Neuron (in vitro differentiated cells): ENCODE data around the gene F8.
"Not testable (repeated sequence)": the region's sequence is repeated elsewhere in the genome, so short reads cannot be mapped to it uniquely, and the experiment has no call there.

Experiments used
- H2AFZ ChIP-seq: one replicate; pipeline ENCODE4 v1.6.1; 2013; ENCODE audit warnings: low read depth, mild to moderate bottlenecking, inconsistent platforms, low read length, moderate library complexity
- H3K27me3 ChIP-seq: one replicate; pipeline ENCODE4 v1.6.1; 2013; ENCODE audit warnings: low read length; ENCODE audit not compliant: insufficient read depth
- H3K36me3 ChIP-seq: one replicate; pipeline ENCODE4 v1.6.1; 2013; ENCODE audit warnings: low read length; ENCODE audit not compliant: insufficient read depth
- H3K4me1 ChIP-seq: one replicate; pipeline ENCODE4 v1.6.1; 2013; ENCODE audit warnings: low read length; ENCODE audit not compliant: insufficient read depth
- H3K4me3 ChIP-seq: 2 replicates; pipeline ENCODE4 v1.5.1; 2013; ENCODE audit warnings: mild to moderate bottlenecking, low read length, moderate library complexity
- H3K9me3 ChIP-seq: one replicate; pipeline ENCODE4 v1.6.1; 2013; ENCODE audit warnings: low read length

Gene F8

DNA sequence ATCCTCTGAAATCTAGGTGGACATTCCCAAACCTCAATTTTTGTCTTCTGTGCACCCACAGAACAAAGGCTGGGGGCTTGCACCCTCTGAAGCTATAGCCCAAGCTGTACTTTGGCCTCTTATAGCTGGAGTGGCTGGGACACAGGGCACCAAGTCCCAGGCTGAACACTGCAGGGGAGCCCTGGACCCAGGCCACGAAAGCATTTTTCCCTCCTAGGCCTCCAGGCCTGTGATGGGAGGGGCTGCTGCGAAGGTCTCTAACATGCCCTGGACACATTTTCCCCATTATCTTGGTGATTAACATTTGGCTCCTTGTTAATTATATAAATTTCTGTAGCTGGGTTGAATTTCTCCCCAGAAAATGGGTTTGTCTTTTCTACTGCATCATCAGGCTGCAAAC, 108.5 kb downstream of the F8 start:
- H3K9me3 ChIP-seq: no peaks in the 10 kb centered on the region
- H2AFZ ChIP-seq: no peak overlapping the region
- no peaks in the 10 kb centered on the region for H3K27me3 ChIP-seq
- H3K36me3 ChIP-seq: no peaks in the 10 kb centered on the region
- H3K4me3 ChIP-seq: no peak overlapping the region
- no peaks in the 10 kb centered on the region for H3K4me1 ChIP-seq

DNA sequence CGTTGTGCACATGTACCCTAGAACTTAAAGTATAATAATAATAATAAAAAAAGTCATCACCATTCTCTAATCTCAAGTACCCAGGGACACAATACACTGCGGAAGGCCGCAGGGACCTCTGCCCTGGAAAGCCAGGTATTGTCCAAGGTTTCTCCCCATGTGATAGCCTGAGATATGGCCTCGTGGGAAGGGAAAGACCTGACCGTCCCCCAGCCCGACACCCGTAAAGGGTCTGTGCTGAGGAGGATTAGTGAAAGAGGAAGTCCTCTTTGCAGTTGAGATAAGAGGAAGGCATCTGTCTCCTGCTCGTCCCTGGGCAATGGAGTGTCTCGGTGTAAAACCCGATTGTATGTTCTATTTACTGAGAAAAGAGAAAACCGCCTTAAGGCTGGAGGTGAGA, 112.0 kb downstream of the F8 start:
- H2AFZ ChIP-seq, H3K9me3 ChIP-seq: not testable (repeated sequence)

DNA sequence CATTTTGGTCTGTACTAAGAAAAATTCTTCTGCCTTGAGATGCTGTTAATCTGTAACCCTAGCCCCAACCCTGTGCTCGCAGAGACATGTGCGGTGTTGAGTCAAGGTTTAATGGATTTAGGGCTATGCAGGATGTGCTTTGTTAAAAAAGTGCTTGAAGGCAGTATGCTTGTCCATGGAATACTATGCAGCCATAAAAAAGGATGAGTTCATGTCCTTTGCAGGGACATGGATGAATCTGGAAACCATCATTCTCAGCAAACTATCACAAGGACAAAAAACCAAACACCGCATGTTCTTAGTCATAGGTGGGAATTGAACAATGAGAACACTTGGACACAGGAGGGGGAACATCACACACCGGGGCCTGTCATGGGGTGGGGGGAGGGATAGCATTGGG, 112.5 kb downstream of the F8 start:
- not testable (repeated sequence) for H3K27me3 ChIP-seq, H3K36me3 ChIP-seq, H3K9me3 ChIP-seq, H2AFZ ChIP-seq, H3K4me1 ChIP-seq, H3K4me3 ChIP-seq

More for the DNA sequence above, 112.0 kb downstream of the F8 start:
- not testable (repeated sequence) for H3K4me3 ChIP-seq, H3K36me3 ChIP-seq, H3K27me3 ChIP-seq, H3K4me1 ChIP-seq

GRCh38 chrX:154908821-154909220, 113.7 kb downstream of the F8 start:
- H2AFZ ChIP-seq: no peak overlapping the region
- no peaks in the 10 kb centered on the region for H3K27me3 ChIP-seq
- H3K9me3 ChIP-seq: no peaks in the 10 kb centered on the region
- no peak overlapping the region for H3K4me3 ChIP-seq
- H3K36me3 ChIP-seq: no peaks in the 10 kb centered on the region
- no peaks in the 10 kb centered on the region for H3K4me1 ChIP-seq

DNA sequence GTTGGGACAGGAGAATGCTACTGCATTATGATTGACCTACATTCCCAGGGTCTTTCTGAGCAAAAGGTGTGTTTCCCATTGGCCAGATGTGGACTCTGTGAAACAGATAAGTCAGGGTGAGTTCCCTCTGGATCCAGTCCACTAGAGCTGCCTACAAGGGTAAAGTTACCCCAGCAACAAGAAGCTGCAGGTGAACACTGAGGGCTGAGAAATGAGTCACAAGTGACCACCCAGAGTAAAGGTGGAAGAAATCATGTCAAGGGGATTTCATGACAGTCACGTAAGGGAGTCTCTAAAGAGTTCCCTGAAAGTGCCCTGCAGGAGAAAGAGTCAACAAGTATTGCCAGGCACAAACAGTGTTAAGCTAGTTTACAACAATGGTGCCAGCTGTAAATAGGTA, 120.1 kb downstream of the F8 start:
- Histone ChIP-seq H3K4me3 (no peak overlapping the region), H3K36me3 (no peaks in the 10 kb centered on the region), H3K4me1 (no peaks in the 10 kb centered on the region), H3K9me3 (no peaks in the 10 kb centered on the region), H3K27me3 (no peaks in the 10 kb centered on the region), H2AFZ (no peak overlapping the region)

- H3K4me1 ChIP-seq: no peaks in the 10 kb centered on the region
Measured at GRCh38 chrX:154900323-154900722, 122.2 kb downstream of the F8 start.

GRCh38 chrX:154892296-154892695, 130.2 kb downstream of the F8 start:
- Histone ChIP-seq H3K4me3 (no peak overlapping the region), H3K9me3 (no peaks in the 10 kb centered on the region), H3K36me3 (no peaks in the 10 kb centered on the region), H3K4me1 (no peaks in the 10 kb centered on the region), H3K27me3 (peaks cover 3% of the 10 kb centered on the region), H2AFZ (no peak overlapping the region)

More at GRCh38 chrX:154900323-154900722, 122.2 kb downstream of the F8 start:
- H3K36me3 ChIP-seq: no peaks in the 10 kb centered on the region
- no peaks in the 10 kb centered on the region for H3K9me3 ChIP-seq
- no peak overlapping the region for H2AFZ ChIP-seq
- no peaks in the 10 kb centered on the region for H3K27me3 ChIP-seq
- H3K4me3 ChIP-seq: no peak overlapping the region

DNA sequence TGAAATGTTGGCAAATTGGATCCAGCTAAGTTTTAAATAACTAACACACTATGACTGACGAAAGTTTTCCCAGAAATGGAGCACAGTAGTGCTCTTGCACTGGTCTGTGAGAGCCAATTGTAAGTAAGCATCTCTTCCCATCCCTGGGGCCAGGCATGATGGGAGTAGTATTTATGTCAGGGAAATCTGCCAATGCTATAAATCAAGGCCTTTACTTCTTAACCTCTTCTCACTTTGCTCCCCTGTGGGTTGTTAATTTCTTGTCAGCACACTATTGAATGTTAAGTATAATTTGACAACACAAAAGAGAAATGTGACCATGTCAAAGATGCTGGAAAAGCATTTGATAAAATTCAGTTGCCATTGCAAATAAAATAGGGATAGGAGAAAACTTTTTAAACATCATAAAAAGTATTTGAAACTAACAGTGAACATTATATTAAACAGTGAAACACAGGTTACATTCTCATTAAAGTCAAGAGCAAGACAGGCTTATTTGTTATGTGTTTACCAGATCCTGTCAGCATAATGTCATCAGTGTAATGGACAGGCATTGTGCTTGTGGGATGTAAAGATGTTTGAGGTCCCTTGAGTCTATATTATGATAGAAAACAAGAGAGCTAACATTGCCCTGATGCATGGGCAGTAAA, 131.4 kb downstream of the F8 start:
- Histone ChIP-seq H3K36me3 (no peaks in the 10 kb centered on the region), H3K9me3 (no peaks in the 10 kb centered on the region), H2AFZ (no peak overlapping the region), H3K4me1 (no peaks in the 10 kb centered on the region), H3K27me3 (peaks cover 3% of the 10 kb centered on the region), H3K4me3 (no peak overlapping the region)

DNA sequence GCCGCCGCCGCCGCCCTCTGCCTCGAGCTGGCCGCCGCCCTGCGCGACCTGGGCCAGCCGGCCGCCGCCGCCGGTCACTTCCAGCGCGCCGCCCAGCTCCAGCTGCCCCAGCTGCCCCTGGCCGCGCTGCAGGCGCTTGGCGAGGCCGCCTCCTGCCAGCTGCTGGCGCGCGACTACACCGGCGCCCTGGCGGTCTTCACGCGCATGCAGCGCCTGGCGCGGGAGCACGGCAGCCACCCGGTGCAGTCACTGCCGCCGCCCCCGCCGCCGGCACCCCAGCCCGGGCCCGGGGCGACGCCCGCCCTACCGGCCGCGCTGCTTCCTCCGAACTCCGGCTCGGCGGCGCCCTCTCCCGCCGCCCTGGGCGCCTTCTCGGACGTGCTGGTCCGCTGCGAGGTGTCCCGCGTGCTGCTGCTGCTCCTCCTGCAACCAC, 135.7 kb downstream of the F8 start:
- H3K36me3 ChIP-seq, H3K9me3 ChIP-seq, H3K4me1 ChIP-seq: not testable (repeated sequence)

GRCh38 chrX:154886069-154886788, 136.3 kb downstream of the F8 start, which contains the start of gene F8A1:
Gene F8A1, plus strand, starts transcription at chrX:154886355. Its CDS starts 20 bp downstream, at chrX:154886375.
- not testable (repeated sequence) for H3K9me3 ChIP-seq, H3K27me3 ChIP-seq, H2AFZ ChIP-seq, H3K36me3 ChIP-seq, H3K4me1 ChIP-seq, H3K4me3 ChIP-seq

More for the DNA sequence above, 135.7 kb downstream of the F8 start:
- not testable (repeated sequence) for H3K27me3 ChIP-seq, H3K4me3 ChIP-seq, H2AFZ ChIP-seq

- not testable (repeated sequence) for H3K4me1 ChIP-seq, H3K27me3 ChIP-seq, H3K4me3 ChIP-seq, H2AFZ ChIP-seq, H3K9me3 ChIP-seq, H3K36me3 ChIP-seq
Measured at GRCh38 chrX:154885549-154885948, 137.0 kb downstream of the F8 start.

GRCh38 chrX:154885057-154885456, 137.5 kb downstream of the F8 start:
- not testable (repeated sequence) for H2AFZ ChIP-seq, H3K36me3 ChIP-seq, H3K9me3 ChIP-seq, H3K4me1 ChIP-seq, H3K27me3 ChIP-seq, H3K4me3 ChIP-seq

GRCh38 chrX:154884069-154884468, 138.5 kb downstream of the F8 start:
- H3K4me1 ChIP-seq, H2AFZ ChIP-seq, H3K9me3 ChIP-seq, H3K4me3 ChIP-seq, H3K36me3 ChIP-seq, H3K27me3 ChIP-seq: not testable (repeated sequence)

GRCh38 chrX:154873329-154873728, 149.2 kb downstream of the F8 start:
- Histone ChIP-seq H3K27me3 (no peaks in the 10 kb centered on the region), H3K9me3 (no peaks in the 10 kb centered on the region), H3K36me3 (no peaks in the 10 kb centered on the region), H3K4me3 (no peak overlapping the region), H3K4me1 (no peaks in the 10 kb centered on the region), H2AFZ (no peak overlapping the region)
